Measurements from ENCODE around the gene LTBP1. TPM values are rescaled to one million over a fixed set of nuclear protein-coding genes. Genes with fewer than 3 reads are reported as not detected.

LTBP1 gene
- total and polyA plus RNA-seq, 5 donors from 2014 or later: 3.7 TPM; not detected in 4

DNA sequence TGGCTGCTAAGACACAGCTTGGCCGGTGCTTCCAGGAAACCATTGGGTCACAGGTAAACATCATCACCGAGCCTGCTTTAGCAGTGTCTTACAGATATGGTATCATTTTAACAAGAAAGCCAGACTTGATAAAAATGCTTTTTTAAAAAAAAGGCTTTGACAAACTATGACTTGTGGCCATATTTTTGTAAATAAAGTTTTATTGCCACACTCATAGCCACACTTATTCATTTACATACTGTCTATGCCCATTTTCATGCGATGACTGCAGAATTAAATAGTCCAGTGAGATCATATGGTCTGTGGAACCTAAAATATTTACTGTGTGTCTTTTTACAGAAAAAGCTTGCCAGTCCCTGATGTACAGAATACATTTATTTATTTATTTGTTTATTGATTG lies 242.0 kb downstream of the LTBP1 start:
- Histone ChIP-seq H3K9me3 (ENCODE audit: control insufficient read depth in 2 of 2, low read length in 2 of 2) (no peaks in the 10 kb centered on the region), H3K4me1 (ENCODE audit: control insufficient read depth, insufficient read depth, low read length, poor library complexity, severe bottlenecking) (no peaks in the 10 kb centered on the region), H3K36me3 (ENCODE audit: control insufficient read depth, insufficient read depth, low read length) (no peaks in the 10 kb centered on the region), H3K27ac (ENCODE audit: insufficient read depth, low read length, poor library complexity, severe bottlenecking) (no peak overlapping the region), H3K4me3 (ENCODE audit: low read depth, low read length) (no peak overlapping the region), H3K27me3 (ENCODE audit: control insufficient read depth, insufficient read depth, low read length) (peaks cover 3% of the 10 kb centered on the region)
- DNase-seq: no peak
- Mint-ChIP-seq H3K27me3 (peaks cover 10% of the 10 kb centered on the region), H3K36me3 (no peaks in the 10 kb centered on the region), H3K4me1 (no peaks in the 10 kb centered on the region), H3K4me3 (no peak overlapping the region), H3K9me3 (no peaks in the 10 kb centered on the region), H3K27ac (no peak overlapping the region)
- ATAC-seq (ENCODE audit: low read depth in 2 of 2): no peak

DNA sequence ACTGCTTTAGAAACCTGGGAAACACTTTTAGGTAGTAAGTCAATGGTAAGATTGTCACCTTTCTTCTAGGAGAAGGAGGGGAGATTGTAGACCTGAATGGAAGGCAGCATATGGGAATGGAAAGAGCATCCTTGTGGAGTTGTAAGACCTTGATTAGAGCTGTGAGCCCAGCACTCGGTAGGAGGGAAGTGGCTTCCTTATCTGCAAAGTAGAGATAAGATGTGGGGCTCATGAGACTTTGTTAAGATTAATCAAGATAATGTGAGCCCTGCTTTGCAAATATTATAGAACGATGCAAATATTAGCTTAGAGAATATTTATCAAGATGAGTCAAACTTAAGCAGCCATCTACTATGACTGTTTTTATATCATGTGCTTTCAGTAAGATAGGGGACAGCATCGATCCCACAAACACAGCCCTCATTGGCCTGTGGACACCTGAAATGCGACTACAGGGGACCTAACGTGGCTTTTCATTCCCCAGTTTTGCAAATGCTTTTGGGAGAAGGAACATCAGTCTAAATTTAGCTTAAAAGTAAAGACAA lies 243.7 kb downstream of the LTBP1 start:
- no peaks in the 10 kb centered on the region for H3K36me3 Mint-ChIP-seq
- Histone ChIP-seq H3K27me3 (ENCODE audit: control insufficient read depth, insufficient read depth, low read length) (no peaks in the 10 kb centered on the region), H3K4me1 (ENCODE audit: control insufficient read depth, insufficient read depth, low read length, poor library complexity, severe bottlenecking) (no peaks in the 10 kb centered on the region), H3K4me3 (ENCODE audit: low read depth, low read length) (no peak overlapping the region), H3K9me3 (ENCODE audit: control insufficient read depth in 2 of 2, low read length in 2 of 2) (no peaks in the 10 kb centered on the region), H3K36me3 (ENCODE audit: control insufficient read depth, insufficient read depth, low read length) (no peaks in the 10 kb centered on the region), H3K27ac (ENCODE audit: insufficient read depth, low read length, poor library complexity, severe bottlenecking) (no peak overlapping the region)
- H3K4me3 Mint-ChIP-seq: no peak overlapping the region
- no peak overlapping the region for H3K27ac Mint-ChIP-seq
- H3K27me3 Mint-ChIP-seq: peaks cover 10% of the 10 kb centered on the region
- no peaks in the 10 kb centered on the region for H3K4me1 Mint-ChIP-seq
- H3K9me3 Mint-ChIP-seq: no peaks in the 10 kb centered on the region
- DNase-seq (no peak), ATAC-seq (ENCODE audit: low read depth in 2 of 2) (no peak)

DNA sequence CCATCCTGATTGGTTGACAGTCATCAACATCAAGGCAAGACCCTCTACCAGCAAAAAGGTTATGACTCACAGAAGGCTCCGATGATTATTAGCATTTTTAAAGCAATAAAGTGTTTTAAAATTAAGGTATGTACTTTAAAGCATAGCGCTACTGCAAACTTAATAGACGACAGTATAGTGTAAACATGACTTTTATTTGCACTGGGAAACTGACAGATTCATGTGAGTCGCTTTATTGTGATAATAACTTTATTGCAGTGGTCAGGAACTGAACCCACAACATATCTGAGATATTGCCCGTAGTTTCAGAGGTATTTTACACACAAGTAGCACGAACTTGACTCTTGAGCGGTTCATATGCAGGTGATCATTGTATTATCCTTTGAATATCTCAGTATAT lies 249.1 kb downstream of the LTBP1 start:
- no peak for DNase-seq
- Histone ChIP-seq H3K27me3 (ENCODE audit: control insufficient read depth, insufficient read depth, low read length) (no peaks in the 10 kb centered on the region), H3K9me3 (ENCODE audit: control insufficient read depth in 2 of 2, low read length in 2 of 2) (no peaks in the 10 kb centered on the region), H3K36me3 (ENCODE audit: control insufficient read depth, insufficient read depth, low read length) (no peaks in the 10 kb centered on the region), H3K27ac (ENCODE audit: insufficient read depth, low read length, poor library complexity, severe bottlenecking) (no peak overlapping the region), H3K4me1 (ENCODE audit: control insufficient read depth, insufficient read depth, low read length, poor library complexity, severe bottlenecking) (no peaks in the 10 kb centered on the region), H3K4me3 (ENCODE audit: low read depth, low read length) (no peak overlapping the region)
- Mint-ChIP-seq H3K4me1 (no peaks in the 10 kb centered on the region), H3K9me3 (peaks cover 0 to 5% (median 0%) of the 10 kb centered on the region in 7 donors), H3K4me3 (no peak overlapping the region), H3K36me3 (no peaks in the 10 kb centered on the region), H3K27ac (no peak overlapping the region), H3K27me3 (peaks cover 6% of the 10 kb centered on the region)
- ATAC-seq (ENCODE audit: low read depth in 2 of 2): no peak

DNA sequence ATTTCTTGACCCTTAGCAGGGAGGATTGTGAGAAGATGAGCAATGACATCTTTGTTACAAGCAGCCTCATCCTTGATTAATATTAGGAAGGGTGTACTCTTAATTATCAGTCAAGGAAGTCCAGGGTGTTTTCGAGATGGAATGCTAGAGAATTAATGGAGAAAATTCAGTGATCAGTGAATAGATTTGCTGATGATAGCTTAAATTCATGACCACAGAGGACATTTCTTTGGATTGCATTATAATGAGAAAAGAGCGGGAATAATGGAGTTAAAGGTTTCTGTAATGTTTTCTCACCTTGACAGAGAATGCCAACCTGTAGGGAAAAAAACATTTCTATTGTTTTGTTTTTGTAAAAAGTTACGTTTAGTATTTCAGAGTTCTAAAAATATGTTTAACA lies 249.9 kb downstream of the LTBP1 start:
- no peak for ATAC-seq (ENCODE audit: low read depth in 2 of 2)
- DNase-seq: no peak
- Histone ChIP-seq H3K27ac (ENCODE audit: insufficient read depth, low read length, poor library complexity, severe bottlenecking) (no peak overlapping the region), H3K4me1 (ENCODE audit: control insufficient read depth, insufficient read depth, low read length, poor library complexity, severe bottlenecking) (no peaks in the 10 kb centered on the region), H3K4me3 (ENCODE audit: low read depth, low read length) (no peak overlapping the region), H3K27me3 (ENCODE audit: control insufficient read depth, insufficient read depth, low read length) (no peaks in the 10 kb centered on the region), H3K9me3 (ENCODE audit: control insufficient read depth in 2 of 2, low read length in 2 of 2) (no peaks in the 10 kb centered on the region), H3K36me3 (ENCODE audit: control insufficient read depth, insufficient read depth, low read length) (no peaks in the 10 kb centered on the region)
- no peak overlapping the region for H3K4me3 Mint-ChIP-seq
- no peaks in the 10 kb centered on the region for H3K36me3 Mint-ChIP-seq
- H3K4me1 Mint-ChIP-seq: no peaks in the 10 kb centered on the region
- peaks cover 0 to 5% (median 0%) of the 10 kb centered on the region in 7 donors for H3K9me3 Mint-ChIP-seq
- no peak overlapping the region for H3K27ac Mint-ChIP-seq
- H3K27me3 Mint-ChIP-seq: peaks cover 4% of the 10 kb centered on the region

DNA sequence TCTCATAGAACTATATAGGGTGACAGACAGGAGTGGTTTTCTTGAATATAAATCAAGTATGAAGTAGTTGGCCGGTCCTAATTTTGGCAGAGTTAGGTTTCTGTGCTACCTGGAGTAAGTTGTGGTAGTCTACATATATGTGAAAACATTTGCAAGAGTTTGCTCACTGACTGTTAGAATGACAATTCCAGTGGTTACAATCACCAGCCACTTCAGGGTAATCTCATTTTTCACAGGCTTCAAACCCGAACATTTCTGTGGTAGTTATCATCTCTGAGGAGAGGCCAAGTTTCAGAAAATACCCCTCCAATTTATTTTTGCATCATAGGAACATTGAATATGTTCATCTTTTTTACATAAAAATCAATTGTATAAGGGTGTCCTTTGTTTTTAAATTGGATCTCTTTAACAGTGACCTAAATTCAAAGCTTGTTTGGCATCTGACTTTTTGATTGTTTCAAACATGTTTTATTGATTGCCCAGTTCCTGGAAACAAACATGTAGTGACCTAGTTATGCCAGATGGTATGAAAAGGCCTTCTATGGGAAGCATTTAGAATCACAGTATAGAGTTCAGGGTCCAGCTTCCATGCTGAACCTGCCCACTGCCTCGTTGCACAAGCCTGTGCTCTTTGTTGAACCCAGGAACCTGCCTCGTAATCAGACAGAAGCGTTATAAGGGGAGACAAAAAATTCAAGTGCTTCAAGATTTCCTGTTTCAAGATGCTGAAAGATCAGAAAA lies 250.6 kb downstream of the LTBP1 start:
- DNase-seq (no peak), ATAC-seq (ENCODE audit: low read depth in 2 of 2) (no peak)
- peaks cover 0 to 5% (median 0%) of the 10 kb centered on the region in 7 donors for H3K9me3 Mint-ChIP-seq
- Histone ChIP-seq H3K27me3 (ENCODE audit: control insufficient read depth, insufficient read depth, low read length) (no peaks in the 10 kb centered on the region), H3K4me1 (ENCODE audit: control insufficient read depth, insufficient read depth, low read length, poor library complexity, severe bottlenecking) (no peaks in the 10 kb centered on the region), H3K27ac (ENCODE audit: insufficient read depth, low read length, poor library complexity, severe bottlenecking) (no peak overlapping the region), H3K36me3 (ENCODE audit: control insufficient read depth, insufficient read depth, low read length) (no peaks in the 10 kb centered on the region), H3K9me3 (ENCODE audit: control insufficient read depth in 2 of 2, low read length in 2 of 2) (no peaks in the 10 kb centered on the region), H3K4me3 (ENCODE audit: low read depth, low read length) (no peak overlapping the region)
- no peak overlapping the region for H3K4me3 Mint-ChIP-seq
- H3K27ac Mint-ChIP-seq: no peak overlapping the region
- no peaks in the 10 kb centered on the region for H3K36me3 Mint-ChIP-seq
- H3K27me3 Mint-ChIP-seq: peaks cover 4% of the 10 kb centered on the region
- H3K4me1 Mint-ChIP-seq: no peaks in the 10 kb centered on the region

DNA sequence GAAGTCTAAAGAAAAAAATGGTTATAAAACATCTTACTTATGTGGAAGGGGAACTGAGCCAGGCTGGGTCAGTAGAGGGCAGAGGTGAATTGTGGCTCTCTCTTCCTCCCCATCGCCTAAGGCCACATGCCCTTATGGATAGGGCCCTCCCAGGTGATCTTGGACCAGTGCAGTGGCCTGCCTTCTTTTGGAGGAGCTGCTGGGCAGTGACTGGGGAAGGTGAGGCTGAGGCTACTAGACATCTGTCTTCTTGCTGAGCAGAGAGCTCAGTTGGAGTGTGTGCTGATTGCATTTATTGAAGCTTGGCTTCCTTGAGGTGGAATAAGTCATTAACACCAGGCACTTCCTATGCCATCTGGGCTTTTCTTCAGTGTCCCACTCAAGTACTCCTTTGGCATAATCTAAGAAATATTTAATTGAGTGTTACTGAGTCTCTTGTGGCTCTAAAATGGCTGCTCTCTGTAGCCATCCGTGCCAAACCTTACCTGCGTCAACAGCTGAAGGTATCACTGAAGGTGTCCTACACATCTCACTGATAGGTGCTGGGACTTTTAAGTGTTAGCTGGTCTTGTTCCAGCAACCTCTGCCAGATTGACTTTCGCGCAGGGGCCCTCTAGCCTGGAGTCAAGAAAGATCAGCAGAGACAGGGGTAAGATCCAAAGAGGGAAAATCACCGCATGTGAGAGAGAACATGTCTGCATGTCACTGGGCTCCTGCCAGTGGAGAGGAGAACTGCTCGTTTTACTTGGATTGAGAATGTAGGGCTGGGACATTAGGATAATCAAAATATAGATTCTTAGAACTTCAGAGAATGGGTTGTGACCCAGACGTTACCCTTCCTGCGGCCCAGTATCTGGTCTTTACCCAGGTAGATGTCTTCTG lies 256.1 kb downstream of the LTBP1 start:
- H3K4me3 ChIP-seq (ENCODE audit: low read depth, low read length): no peak overlapping the region
- no peaks in the 10 kb centered on the region for H3K9me3 ChIP-seq (ENCODE audit: control insufficient read depth in 2 of 2, low read length in 2 of 2)
- no peak for ATAC-seq (ENCODE audit: low read depth in 2 of 2)
- H3K27me3 Mint-ChIP-seq: peaks cover 4% of the 10 kb centered on the region
- H3K27ac ChIP-seq (ENCODE audit: insufficient read depth, low read length, poor library complexity, severe bottlenecking): no peak overlapping the region
- no peak overlapping the region for H3K4me3 Mint-ChIP-seq
- H3K4me1 Mint-ChIP-seq: no peaks in the 10 kb centered on the region
- H3K27me3 ChIP-seq (ENCODE audit: control insufficient read depth, insufficient read depth, low read length): no peaks in the 10 kb centered on the region
- H3K36me3 Mint-ChIP-seq: no peaks in the 10 kb centered on the region
- H3K36me3 ChIP-seq (ENCODE audit: control insufficient read depth, insufficient read depth, low read length): no peaks in the 10 kb centered on the region
- DNase-seq: no peak
- no peaks in the 10 kb centered on the region for H3K4me1 ChIP-seq (ENCODE audit: control insufficient read depth, insufficient read depth, low read length, poor library complexity, severe bottlenecking)
- peaks cover 0 to 4% (median 0%) of the 10 kb centered on the region in 7 donors for H3K9me3 Mint-ChIP-seq
- H3K27ac Mint-ChIP-seq: no peak overlapping the region

DNA sequence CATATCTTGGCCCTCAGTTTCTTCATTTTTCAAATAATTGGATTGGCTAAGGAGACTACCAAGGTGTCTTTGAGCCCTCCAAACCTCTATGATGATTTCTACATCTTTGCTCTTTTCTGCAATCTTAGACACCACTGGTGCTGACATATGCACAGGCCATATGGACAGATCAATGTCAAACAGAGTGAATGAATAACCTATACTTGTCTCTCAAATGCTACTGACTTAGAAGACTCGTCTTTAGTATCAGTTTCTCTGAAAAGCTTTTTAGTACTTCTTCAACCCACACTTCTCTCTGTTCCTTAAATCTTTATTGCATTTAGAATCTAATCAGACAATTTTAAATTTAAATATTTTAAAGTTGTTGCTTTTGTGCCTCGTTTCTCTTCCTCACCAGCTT lies 258.2 kb downstream of the LTBP1 start:
- Histone ChIP-seq H3K9me3 (ENCODE audit: control insufficient read depth in 2 of 2, low read length in 2 of 2) (no peaks in the 10 kb centered on the region), H3K36me3 (ENCODE audit: control insufficient read depth, insufficient read depth, low read length) (no peaks in the 10 kb centered on the region), H3K4me3 (ENCODE audit: low read depth, low read length) (no peak overlapping the region), H3K27ac (ENCODE audit: insufficient read depth, low read length, poor library complexity, severe bottlenecking) (no peak overlapping the region), H3K4me1 (ENCODE audit: control insufficient read depth, insufficient read depth, low read length, poor library complexity, severe bottlenecking) (no peaks in the 10 kb centered on the region), H3K27me3 (ENCODE audit: control insufficient read depth, insufficient read depth, low read length) (no peaks in the 10 kb centered on the region)
- no peaks in the 10 kb centered on the region for H3K36me3 Mint-ChIP-seq
- DNase-seq (no peak), ATAC-seq (ENCODE audit: low read depth in 2 of 2) (no peak)
- no peak overlapping the region for H3K27ac Mint-ChIP-seq
- H3K4me1 Mint-ChIP-seq: no peaks in the 10 kb centered on the region
- no peak overlapping the region for H3K4me3 Mint-ChIP-seq
- H3K9me3 Mint-ChIP-seq: peaks cover 0 to 2% (median 0%) of the 10 kb centered on the region in 7 donors
- peaks cover 4% of the 10 kb centered on the region for H3K27me3 Mint-ChIP-seq
